Measurements from ENCODE around the gene GUCY2C. TPM values are rescaled to one million over a fixed set of nuclear protein-coding genes. Genes with fewer than 3 reads are reported as not detected.

GUCY2C gene
- total RNA-seq, 2 donors from 2014 or later = 0.14 TPM; not detected in 1

DNA sequence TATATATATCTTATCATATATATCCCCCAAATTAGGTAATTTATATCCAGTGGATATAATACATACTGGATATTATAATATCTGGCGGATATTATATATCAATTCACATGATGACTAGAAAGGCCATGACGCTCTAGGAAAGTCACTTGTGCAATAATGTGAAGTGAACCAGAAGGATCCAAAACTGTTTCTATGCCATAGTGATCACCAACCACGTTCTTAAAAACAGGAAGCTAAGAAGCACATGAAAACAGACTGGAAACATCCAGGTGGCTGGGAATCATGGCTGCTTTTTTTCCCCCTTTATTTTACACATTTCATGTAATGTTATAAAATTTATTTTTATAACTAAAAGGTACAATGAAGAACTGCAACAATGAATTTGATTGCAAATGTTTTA lies 1.4 kb downstream of the GUCY2C start:
- no peak for DNase-seq (ENCODE audit: low spot score)
- Histone ChIP-seq H3K4me3 (no peak overlapping the region), H3K4me1 (ENCODE audit: control insufficient read depth in 1 of 2, low read depth in 2 of 2) (no peaks in the 10 kb centered on the region), H3K27ac (no peak overlapping the region), H3K9me3 (no peaks in the 10 kb centered on the region), H3K36me3 (no peaks in the 10 kb centered on the region), H3K27me3 (replicated peaks; ENCODE audit: insufficient read depth) (no peaks in the 10 kb centered on the region)
- no peak for TF ChIP-seq CTCF (IDR thresholded peaks at IDR 0.05)
- no peak for ATAC-seq (ENCODE audit: insufficient number of reproducible peaks, low FRiP score, low read depth)

GRCh38 chr12:14694145-14694714 lies 2.2 kb downstream of the GUCY2C start:
- no peaks in the 10 kb centered on the region for H3K36me3 ChIP-seq
- no peaks in the 10 kb centered on the region for H3K9me3 ChIP-seq
- no peak overlapping the region for H3K27ac ChIP-seq
- no peaks in the 10 kb centered on the region for H3K4me1 ChIP-seq (ENCODE audit: control insufficient read depth in 1 of 2, low read depth in 2 of 2)
- H3K27me3 ChIP-seq (replicated peaks; ENCODE audit: insufficient read depth) = no peaks in the 10 kb centered on the region
- no peak for DNase-seq (ENCODE audit: low spot score)
- ATAC-seq (ENCODE audit: insufficient number of reproducible peaks, low FRiP score, low read depth) = no peak
- no peak for TF ChIP-seq CTCF (IDR thresholded peaks at IDR 0.05)
- H3K4me3 ChIP-seq = no peak overlapping the region

GRCh38 chr12:14693116-14693515 lies 3.3 kb downstream of the GUCY2C start:
- Histone ChIP-seq H3K9me3 (no peaks in the 10 kb centered on the region), H3K27ac (no peak overlapping the region), H3K27me3 (replicated peaks; ENCODE audit: insufficient read depth) (no peaks in the 10 kb centered on the region), H3K36me3 (no peaks in the 10 kb centered on the region), H3K4me1 (ENCODE audit: control insufficient read depth in 1 of 2, low read depth in 2 of 2) (no peaks in the 10 kb centered on the region), H3K4me3 (no peak overlapping the region)
- no peak for TF ChIP-seq CTCF (IDR thresholded peaks at IDR 0.05)
- DNase-seq (ENCODE audit: low spot score) (no peak), ATAC-seq (ENCODE audit: insufficient number of reproducible peaks, low FRiP score, low read depth) (no peak)

- H3K4me1 ChIP-seq (ENCODE audit: control insufficient read depth in 1 of 2, low read depth in 2 of 2) = no peaks in the 10 kb centered on the region
- H3K4me3 ChIP-seq = no peak overlapping the region
- ATAC-seq (ENCODE audit: insufficient number of reproducible peaks, low FRiP score, low read depth) = no peak
- no peak overlapping the region for H3K27ac ChIP-seq
- no peaks in the 10 kb centered on the region for H3K9me3 ChIP-seq
- no peaks in the 10 kb centered on the region for H3K36me3 ChIP-seq
- TF ChIP-seq CTCF (IDR thresholded peaks at IDR 0.05) = no peak
- H3K27me3 ChIP-seq (replicated peaks; ENCODE audit: insufficient read depth) = no peaks in the 10 kb centered on the region
- peak; percentile 40 for DNase-seq (ENCODE audit: low spot score)
These were observed 4.8 kb downstream of the GUCY2C start for GRCh38 chr12:14691560-14691959.

DNA sequence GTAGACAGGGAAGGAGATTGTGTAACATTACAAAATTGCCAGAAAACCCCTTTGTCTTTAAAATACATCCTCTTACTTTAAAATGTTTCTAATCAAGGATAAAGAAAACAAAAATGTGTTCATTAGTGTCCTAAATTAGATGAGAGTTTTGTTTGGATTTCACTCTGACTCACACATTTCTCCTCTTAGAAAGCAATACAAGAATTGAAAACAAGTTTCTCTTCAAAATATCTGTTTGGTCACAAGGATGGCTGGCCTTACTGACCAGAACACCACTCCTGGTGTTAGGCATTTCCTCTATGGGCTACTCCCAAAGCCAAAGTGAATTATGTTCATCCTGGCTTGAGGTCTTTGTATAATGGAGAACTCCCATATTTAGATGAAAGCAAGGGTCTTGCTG lies 6.4 kb downstream of the GUCY2C start:
- no peak overlapping the region for H3K27ac ChIP-seq
- ATAC-seq (ENCODE audit: insufficient number of reproducible peaks, low FRiP score, low read depth) (no peak), DNase-seq (ENCODE audit: low spot score) (no peak)
- H3K9me3 ChIP-seq = no peaks in the 10 kb centered on the region
- no peaks in the 10 kb centered on the region for H3K4me1 ChIP-seq (ENCODE audit: control insufficient read depth in 1 of 2, low read depth in 2 of 2)
- no peaks in the 10 kb centered on the region for H3K27me3 ChIP-seq (replicated peaks; ENCODE audit: insufficient read depth)
- TF ChIP-seq CTCF (IDR thresholded peaks at IDR 0.05) = no peak
- H3K4me3 ChIP-seq = no peak overlapping the region
- H3K36me3 ChIP-seq = no peaks in the 10 kb centered on the region

Measured in thoracic aorta (tissue), 2 donors.